Bone marrow (tissue), 2 donors: ENCODE results near the gene RANBP10.
"Not testable (repeated sequence)": the region's sequence is repeated elsewhere in the genome, so short reads cannot be mapped to it uniquely, and the experiment has no call there.

Source experiments
- DNase-seq, 2 donors: peaks; one replicate each; lab custom pipeline; 2025; lab: John Stamatoyannopoulos, UW

Gene RANBP10

DNA sequence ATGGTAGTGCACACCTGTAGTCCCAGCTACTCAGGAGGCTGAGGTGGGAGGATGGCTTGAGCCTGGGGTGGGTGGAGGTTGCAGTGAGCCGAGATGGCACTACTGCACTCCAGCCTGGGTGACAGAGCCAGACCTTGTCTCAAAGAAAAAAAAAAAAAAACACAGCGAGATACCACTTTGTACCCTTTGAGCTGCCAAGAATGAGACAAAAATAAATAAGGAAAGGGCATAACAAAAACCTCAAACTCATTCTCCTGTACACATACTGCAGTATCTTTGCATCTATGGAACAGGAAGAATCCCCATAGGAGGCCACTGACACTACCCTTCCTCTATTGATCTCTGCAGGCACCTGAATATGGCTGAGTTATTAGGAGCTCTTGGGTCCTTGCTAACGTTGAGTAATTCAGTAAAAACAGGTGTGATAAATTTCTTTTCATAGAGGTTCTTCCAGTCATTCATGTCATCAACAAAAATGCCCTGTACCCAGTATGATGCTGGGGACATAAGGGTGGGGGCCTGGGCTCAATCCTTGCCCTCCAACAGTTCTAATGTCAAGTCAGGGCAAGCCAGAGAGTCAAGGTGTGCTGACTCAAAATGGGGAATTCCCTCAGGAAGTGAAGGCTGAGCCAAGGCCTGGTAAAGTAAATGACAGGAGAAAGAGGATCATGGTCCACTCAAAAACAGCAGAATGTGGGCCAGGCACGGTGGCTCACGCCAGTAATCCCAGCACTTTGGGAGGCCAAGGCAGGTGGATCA is 26.9 kb downstream of the RANBP10 start:
- no peak for DNase-seq

DNA sequence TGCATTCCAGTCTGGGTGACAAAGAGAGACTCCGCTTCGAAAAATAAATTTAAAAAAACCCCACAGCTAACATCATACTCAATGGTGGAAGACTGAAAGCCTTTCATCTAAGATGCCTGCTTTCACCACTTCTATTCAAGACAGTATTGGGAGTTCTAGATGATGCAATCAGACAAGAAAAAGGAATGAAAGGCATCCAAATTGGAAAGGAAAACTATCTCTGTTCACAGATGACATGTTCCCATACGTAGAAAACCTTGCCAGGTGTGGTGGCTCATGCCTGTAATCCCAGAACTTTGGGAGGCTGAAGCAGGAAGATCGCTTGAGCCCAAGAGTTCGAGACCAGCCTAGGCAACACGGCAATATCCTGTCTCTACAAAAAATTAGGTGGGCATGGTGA is 31.1 kb downstream of the RANBP10 start:
- no peak for DNase-seq

DNA sequence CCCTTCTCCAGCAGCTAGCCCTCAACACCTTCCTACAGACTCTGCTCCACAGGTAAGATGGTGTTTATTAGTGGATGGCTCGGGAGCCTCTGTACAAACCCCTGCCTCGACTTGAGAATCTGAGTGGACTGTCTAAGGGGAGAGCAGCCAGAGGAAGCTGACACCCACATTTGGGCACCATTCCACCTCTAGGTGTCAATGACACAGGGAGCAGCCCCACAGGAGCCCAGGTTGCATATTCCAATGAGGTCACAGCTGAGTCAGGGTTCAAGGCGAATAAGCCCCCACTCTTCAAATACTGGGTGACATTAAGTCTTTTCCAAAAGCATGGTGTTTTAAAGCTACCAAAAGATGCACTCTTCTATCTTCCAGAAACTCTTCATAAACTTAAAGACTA is 31.9 kb downstream of the RANBP10 start:
- no peak for DNase-seq

DNA sequence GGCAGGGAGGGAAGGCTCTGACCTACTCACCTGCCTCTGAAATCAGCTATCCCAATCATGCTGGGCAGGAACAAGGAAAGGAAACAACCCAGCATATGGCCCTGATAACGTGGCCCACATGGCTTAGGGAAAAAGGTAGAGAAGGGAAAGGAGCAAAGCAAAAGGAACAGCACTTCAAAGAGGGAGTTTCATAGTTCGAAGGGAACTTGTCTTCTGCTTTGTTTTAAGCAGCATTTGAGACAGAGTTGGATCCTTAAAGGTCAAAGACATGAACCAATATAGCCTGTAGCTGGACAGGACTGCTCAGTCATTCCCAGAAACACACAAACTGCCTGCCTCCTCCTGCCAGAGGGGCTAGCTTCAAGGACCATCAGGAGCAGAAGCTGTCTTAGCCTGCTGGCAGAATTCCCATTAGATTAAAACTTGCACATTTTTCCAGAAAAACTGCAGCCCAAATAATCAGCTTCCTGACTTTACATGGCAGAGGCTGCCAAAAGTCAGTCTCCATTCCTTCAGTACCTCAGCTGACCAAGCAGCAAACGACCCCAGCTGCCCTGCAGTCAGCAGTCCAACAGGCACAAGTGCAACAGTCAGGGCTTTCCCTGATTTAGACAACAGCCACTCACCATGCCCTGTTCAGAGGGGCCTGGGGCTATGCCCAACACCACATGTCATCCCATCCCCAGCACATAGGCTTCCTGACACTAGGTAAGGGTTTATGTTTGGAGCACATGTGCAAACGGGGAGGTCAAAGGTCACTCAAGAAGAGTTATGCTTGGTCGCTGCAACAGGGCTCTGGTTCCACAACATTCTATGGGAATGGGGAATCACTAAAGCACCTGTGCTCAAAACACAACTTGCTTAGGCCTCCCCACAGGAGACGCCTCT is 32.5 kb downstream of the RANBP10 start:
- no peak for DNase-seq

DNA sequence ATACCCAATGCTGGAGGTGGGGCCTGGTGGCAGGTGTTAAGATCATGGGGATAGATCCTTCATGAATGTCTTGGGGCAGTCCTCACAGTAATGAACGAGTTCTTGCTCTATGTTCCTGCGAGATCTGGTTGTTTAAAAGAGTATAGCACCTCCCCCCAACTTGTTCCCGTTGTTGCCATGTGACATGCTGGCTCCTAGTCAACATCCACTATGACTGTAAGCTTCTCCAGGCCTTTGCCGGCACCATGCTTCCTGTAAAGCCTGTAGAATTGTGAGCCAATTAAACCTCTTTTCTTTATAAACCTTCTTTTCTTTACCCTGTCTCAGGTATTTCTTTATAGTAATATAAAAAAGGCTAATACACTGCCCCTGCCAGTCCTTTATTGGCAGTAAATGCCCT is 33.3 kb downstream of the RANBP10 start:
- DNase-seq: no peak

DNA sequence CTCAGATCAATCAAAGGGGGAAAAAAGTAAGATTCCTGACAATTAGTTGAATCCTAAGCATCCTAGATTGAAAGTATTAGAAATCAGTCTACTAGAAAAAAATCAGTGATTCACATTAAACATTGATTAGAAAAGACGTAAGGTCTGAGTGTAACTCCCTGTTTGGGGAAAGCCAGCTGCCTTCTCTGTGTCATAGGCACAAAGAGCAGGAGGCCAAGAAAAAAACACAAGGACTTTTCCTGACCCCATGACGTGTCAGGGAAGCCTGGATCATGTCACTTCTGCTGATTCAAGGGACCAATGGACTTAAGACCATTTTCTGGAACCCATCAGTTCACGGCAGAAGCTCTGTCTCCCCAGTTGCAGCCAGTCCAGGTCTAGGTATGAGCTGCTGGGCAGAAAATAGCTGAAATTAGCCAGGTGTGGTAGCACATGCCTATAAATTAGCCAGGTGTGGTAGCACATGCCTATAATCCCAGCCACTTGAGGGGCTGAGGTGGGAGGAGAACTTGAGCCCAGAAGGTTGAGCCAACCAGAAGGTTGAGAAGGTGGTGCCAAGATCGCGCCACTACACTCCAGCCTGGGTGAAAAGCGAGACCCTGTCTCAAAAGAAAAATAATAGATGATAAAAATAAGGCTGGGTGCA is 35.9 kb downstream of the RANBP10 start:
- DNase-seq: no peak

DNA sequence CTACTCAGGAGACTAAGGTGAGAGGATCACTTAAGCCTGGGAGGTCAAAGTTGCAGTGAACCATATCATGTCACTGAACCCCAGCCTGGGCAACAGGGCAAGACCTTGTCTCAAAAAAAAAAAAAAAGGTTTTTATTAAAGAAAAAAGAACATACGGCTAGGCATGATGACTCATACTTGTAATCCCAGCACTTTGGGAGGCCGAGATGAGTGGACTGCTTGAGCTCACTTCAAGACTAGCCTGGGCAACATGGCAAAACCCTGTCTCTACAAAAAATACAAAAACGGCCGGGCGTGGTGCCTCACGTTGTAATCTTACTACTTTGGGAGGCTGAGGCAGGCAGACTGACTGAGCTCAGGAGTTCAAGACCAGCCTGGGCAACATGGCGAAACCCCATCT is 38.4 kb downstream of the RANBP10 start:
- no peak for DNase-seq

DNA sequence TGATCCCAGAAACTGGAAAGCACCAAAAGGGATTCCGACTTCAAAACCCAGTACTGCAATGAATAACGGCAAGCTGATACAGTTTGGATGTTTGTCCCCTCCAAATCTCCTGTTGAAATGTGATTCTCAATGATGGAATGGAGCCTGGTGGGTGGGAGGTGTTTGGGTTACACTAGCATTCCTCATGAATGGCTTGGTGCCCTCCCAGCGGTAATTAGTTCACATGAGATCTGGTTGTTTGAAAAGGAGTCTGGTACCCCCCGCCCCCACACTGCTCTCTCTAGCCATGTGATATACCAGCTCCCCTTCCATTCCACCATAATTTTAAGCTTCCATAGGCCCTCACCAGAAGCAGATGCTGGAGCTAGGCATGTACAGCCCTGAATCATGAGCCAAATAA is 40.1 kb downstream of the RANBP10 start:
- no peak for DNase-seq

DNA sequence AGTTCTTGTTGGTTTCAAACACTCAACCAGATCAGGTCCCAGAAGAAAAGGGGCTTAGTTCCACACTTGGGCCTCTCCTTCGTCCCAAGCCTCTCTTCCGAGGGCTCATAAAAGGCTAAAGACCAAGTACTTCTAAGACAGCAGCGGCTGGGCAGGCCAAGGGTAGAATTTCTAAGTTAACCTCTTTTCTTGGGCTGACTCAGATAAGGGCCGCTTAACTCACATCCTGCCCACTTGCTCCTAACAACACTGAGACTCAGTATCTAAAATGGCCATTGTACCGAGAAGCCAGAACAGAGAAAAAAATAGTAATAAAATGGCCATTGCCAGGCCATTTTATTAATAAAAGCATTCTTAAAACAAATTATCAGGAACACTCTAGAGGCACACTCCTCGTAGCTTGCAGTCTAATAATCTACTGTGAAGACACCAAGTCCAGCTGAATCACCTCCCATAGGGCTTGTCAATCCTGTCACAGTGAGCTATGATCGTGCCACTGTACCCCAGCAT is 42.1 kb downstream of the RANBP10 start:
- no peak for DNase-seq

DNA sequence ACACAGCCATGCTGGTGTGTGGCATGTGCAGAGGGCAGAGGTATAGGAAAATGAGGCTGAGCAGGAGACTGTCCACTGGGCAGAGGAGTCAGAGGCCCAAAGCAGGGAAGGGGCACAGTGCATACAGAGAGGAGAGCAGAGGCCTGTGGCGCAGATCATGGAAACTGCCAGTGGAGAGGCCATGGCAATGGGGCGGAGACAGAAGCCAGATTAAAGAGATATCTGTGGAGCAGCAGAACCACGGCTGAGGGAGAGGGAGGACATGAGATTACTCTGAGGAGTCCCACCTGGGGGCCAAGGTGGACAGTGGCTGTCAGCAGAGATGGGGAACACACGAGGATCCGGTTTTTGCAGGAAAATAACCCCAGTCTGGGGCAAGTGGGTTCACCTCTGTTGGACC is 43.3 kb downstream of the RANBP10 start:
- no peak for DNase-seq

DNA sequence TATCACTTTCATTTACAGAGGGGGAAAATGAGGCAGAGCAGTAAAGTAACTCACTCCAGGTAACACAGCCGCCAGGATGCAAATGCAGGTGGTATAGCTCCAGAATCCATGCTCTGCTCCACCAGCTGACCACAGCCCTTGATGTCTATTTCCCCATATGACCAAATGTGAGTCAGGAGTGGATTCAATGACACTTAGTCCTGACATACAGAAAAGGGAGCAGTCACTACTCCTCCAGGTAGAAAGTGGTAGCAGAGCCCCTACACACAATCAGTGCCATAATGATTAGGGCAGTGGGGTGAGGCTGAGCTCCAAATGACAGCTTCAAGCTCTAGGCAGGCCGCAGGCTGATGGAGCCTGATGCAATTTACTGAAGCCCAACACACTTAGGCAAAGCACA is 44.0 kb downstream of the RANBP10 start:
- DNase-seq: no peak

DNA sequence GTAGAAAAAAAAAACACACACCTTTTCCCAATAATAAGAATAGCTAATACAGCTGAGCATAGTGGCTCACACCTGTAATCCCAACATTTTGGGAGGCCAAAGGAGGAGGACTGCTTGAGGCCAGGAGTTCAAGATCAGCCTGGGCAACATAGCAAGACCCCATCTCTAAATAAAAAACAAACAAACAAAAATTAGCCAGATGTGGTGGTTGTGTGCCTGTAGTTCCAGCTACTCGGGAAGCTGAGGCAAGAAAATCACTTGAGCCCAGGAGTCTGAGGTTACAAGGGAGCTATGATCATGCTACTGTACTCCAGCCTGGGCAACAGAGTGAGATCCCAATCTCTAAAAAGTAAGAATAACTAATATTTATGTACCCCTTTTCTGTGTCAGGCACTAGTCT is 44.4 kb downstream of the RANBP10 start:
- no peak for DNase-seq

DNA sequence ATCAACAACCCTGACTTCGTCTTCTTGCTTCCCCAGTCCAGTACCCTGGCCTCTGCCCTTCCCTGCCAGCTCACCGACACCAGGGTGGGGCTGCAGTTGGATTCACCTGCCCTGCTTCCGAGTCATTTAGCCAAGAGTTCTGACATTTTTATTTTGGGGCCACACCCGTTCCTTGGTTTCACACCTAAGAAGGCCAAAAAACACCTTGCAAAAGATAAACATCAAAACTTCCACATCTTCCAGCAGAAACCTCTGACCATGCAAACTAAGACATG is 45.5 kb downstream of the RANBP10 start:
- DNase-seq: no peak

DNA sequence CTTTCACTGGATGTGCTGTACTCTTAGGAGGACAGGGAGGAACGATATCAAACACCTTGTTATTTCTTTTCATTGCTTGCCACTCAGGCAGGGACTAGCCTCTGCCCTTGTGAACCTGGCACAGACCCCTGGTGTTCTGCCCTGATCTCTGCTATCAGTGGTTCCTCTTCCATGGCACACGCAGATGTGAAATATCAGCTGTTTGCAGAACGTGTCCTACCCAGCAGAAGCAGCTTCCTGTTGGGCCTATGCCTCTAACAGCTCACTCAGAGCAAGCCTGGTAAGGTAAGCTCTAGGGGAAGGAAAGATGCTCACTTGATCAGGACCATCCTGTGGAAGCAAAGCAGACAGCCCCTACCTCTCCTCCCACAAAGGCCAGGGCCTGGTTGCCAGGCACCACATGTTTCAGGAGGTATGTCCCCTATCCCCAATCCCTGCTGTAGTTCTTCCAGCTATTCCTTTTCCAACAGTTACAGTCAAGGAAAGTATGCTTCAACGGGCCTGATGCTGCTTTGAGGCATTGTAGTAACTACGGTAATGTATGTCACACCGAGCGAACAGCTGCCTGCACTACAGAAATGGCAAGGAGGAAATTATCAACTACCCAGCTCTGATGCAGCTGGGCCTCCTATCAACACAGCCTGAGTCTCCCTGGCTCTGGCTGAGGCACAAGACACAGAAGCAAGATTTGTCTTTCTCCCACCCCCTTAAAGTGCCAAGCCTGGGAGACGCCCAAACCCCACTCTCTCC is 46.0 kb downstream of the RANBP10 start:
- peak in 1 of 2 donors; percentile 22 for DNase-seq

DNA sequence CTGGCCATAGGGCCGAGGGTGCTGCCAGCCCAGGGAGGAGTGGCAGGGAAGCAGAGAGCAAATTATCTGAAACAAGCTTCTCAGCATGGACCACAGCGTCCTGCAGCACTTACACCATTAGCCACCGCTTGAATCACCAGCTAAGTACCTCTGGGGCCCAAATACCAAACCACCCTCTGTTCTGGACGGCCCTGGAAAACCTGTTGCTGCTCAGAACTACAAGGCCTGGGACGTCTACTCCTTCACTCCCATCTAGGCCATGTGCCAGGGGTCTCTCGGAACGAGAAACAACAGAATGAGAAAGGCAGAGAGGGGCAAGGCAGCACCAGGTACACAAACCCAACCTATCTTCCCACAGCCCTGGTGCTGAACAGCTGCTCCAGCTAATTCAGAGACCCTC is 47.4 kb downstream of the RANBP10 start:
- no peak for DNase-seq

DNA sequence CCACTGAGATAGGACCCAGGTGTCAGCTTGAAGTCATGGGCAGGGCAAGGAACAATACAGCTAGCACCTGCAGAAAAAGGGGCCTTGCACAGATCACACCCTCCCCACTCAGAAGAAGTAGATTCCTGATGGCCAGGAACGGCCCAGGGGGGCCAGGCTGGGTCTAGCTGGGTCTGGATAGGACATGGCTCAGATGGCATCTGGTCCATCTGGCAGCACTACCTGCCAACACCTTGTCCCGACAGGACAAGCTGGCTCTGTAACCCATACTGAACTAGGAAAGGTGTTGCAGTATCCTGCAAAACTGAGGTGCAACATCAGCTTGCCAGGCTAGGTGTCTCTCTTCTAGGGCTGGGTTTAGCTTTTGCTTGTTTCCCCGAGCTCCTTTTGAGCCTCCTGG is 48.4 kb downstream of the RANBP10 start:
- no peak for DNase-seq

DNA sequence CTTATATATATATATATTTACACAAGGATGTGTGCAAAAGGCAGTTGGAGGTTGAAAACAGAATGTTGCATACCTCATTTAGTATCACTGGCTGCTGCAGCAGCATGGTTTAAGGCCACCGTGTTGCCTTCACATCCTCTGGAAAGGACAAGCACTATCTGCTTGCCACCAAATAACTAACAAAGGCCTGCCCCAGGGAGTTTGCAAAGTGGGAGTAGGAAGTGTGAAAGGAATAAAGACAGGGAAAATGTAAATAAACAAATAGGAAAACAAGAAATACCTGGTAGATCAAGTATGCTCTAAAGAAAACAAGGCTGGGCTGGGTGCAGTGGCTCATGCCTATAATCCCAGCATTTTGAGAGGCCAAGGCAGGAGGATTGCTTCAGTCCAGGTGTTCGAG is 53.7 kb downstream of the RANBP10 start:
- DNase-seq: no peak

DNA sequence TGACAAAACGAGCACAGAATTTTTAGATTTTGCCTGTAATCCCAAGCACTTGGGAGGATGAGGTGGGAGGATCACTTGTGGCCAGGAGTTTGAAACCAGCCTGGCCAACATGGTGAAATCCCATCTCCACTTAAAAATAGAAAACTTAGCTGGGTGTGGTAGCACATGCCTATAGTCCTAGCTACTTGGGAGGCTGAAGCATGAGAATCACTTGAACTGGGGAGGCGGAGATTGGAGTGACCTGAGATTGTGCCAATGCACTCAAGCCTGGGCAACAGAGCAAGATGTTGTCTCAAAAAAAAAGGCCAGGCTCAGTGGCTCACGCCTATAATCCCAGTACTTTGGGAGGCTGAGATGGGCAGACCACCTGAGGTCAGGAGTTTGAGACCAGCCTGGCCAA is 55.0 kb downstream of the RANBP10 start:
- not testable (repeated sequence) for DNase-seq

DNA sequence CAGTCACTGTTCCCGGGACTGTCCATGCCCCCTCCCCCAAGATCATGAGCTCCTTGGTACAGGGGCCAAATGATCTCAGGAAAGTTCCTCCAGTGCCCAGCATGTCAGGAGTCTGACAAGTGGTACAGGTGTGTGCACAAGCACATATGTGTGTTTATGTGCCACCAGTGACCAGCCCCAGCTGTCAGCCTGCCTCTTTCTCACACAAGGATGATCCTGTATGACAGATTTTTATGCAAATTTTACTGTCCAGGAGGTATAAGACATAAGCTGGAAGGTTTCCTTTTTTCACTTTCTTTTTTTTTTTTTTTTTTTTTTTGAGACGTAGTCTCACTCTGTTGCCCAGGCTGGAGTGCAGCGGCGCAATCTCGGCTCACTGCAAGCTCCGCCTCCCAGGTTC is 55.9 kb downstream of the RANBP10 start:
- no peak for DNase-seq

DNA sequence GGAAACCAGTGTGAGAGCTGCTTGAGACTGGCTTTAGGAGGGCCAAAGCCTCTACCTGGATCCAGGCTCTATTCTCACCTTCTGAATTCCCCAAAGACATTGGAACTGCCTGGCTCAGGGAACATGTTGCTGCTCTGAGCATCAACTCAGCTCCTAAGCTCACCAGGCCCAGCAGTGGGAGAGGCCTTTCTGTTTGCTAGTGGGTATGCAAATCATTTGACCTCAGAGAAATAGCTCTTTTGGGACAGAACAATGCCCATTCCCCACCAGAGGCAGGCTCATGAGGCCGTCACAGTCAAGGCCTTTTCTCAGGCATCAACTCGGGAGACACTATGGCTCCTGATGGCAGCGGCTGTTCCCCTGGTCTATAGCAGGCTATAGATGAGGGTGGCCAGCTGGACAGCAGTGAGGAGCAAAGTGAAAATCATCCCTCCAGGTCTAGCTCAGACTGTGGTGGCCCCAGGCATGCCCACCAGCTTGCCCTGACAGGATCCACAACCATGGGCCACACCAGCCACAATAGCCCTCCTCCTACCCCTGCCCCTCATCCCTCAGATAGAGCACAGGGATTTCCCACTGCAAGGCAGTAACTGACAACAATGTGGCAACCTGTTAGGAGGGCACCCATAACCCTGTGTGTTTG is 56.8 kb downstream of the RANBP10 start:
- no peak for DNase-seq

DNA sequence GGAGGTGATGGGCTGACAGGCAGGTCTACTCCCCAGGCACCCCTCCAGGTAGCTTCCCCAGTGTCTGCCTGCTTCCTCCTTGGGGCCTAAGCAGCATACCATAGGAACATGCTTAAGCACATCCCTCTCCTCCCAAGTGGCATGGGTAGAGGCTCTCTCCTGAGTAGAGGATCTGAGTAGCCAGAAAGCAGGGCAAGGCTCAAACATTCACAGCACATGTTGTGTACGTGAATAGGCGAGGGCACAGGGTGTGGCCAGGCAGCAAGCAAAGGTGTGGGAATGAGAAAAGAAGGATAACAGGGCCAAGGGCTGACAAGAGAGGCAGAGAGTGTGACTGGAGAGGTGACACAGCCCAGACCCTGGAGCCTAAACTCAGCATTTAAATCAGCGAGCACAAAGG is 57.5 kb downstream of the RANBP10 start:
- no peak for DNase-seq

DNA sequence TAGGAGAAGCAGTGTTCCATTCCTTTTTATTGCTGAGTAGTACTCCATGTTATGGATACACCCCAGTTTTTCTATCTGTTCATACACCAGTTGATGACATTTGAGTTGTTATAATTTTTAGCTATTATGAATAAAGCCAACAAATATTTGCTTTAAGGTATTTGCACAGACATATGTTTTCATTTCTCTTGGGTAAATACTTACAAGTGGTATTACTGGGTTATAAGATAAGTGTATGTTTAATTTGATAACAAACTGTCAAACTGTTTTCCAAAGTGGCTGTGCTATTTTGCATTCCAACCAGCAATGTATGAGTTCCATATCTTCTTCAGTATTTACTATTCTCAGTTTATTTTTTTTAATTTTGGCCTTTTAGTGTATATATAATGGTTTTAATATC is 59.5 kb downstream of the RANBP10 start:
- DNase-seq: no peak
